SK-N-SH (cell line): ENCODE data around the gene FANCE. TPM values are rescaled to one million over a fixed set of nuclear protein-coding genes. Genes with fewer than 3 reads are reported as not detected.

Source experiments
- CTCF ChIA-PET: fragments of 300-600, 350-600 bp; formaldehyde crosslinking; extraction: SDS; loops from one replicate; lab custom pipeline; 2021; lab: Yijun Ruan, JAX
- POLR2A ChIA-PET: fragments of 350-600 bp; sonication (Branson Sonifier 250); formaldehyde crosslinking; extraction: SDS; loops from one replicate; lab custom pipeline; 2020; ENCODE audit warnings: antibody characterized with exemption, inconsistent platforms; lab: Yijun Ruan, JAX
- DNase-seq: peaks from one replicate; pipeline ENCODE4 v3.0.0; 2012
- H2AFZ ChIP-seq: fragments of 200-600 bp; sonication (generic); 2 replicates; pipeline ENCODE4 v1.8.1; 2016; ENCODE audit warnings: antibody characterized with exemption, mild to moderate bottlenecking, low read depth
- H3F3A ChIP-seq: fragments of 200-600 bp; sonication (generic); replicated peaks from 2 replicates; pipeline ENCODE3; 2016; ENCODE audit warnings: antibody characterized with exemption, mild to moderate bottlenecking; ENCODE audit not compliant: insufficient read depth
- H3K27ac ChIP-seq, 2 experiments: fragments of 200-500 bp in 1 of 2; fragments of 200-600 bp in 1 of 2; sonication (Bioruptor generic) in 1 of 2; sonication (generic), shearing (Covaris generic) in 1 of 2; 2 replicates each; pipeline versions ENCODE4 v1.5.1 to v1.6.1; 2014 to 2016; ENCODE audit warnings: low read depth in 2 of 2, inconsistent platforms in 1 of 2, low read length in 1 of 2, mild to moderate bottlenecking in 1 of 2, mixed read lengths in 1 of 2
- H3K27me3 ChIP-seq: fragments of 200-600 bp; sonication (generic), shearing (Covaris generic); 2 replicates; pipeline ENCODE4 v1.6.1; 2016; ENCODE audit warnings: mixed run types; ENCODE audit not compliant: insufficient read depth
- H3K36me3 ChIP-seq, 2 experiments: fragments of 200-500 bp in 1 of 2; fragments of 200-600 bp in 1 of 2; sonication (Bioruptor generic) in 1 of 2; sonication (generic) in 1 of 2; replicated peaks in 1 of 2; 2 replicates each; pipeline versions ENCODE3 to v1.5.1; 2014 to 2016; ENCODE audit warnings: low read length in 1 of 2, mild to moderate bottlenecking in 1 of 2; ENCODE audit not compliant: insufficient read depth in 2 of 2, control insufficient read depth in 1 of 2
- H3K4me1 ChIP-seq, 2 experiments: fragments of 200-500 bp in 1 of 2; fragments of 200-600 bp in 1 of 2; sonication (Bioruptor generic) in 1 of 2; sonication (generic), shearing (Covaris generic) in 1 of 2; 2 replicates each; pipeline versions ENCODE4 v1.5.1 to v1.6.1; 2014 to 2016; ENCODE audit warnings: low read depth in 1 of 2, low read length in 1 of 2, mixed run types in 1 of 2; ENCODE audit not compliant: insufficient read depth in 2 of 2, control insufficient read depth in 1 of 2
- H3K4me2 ChIP-seq: fragments of 200-600 bp; sonication (generic), shearing (Covaris generic); 2 replicates; pipeline ENCODE4 v1.6.1; 2017; ENCODE audit warnings: mixed run types
- H3K4me3 ChIP-seq, 2 experiments: fragments of 200-500 bp in 1 of 2; fragments of 200-600 bp in 1 of 2; sonication (Bioruptor generic) in 1 of 2; sonication (generic), shearing (Covaris generic) in 1 of 2; 2 replicates each; pipeline versions ENCODE4 v1.5.1 to v1.8.1; 2014 to 2016; ENCODE audit warnings: low read depth in 2 of 2, inconsistent platforms in 1 of 2, low read length in 1 of 2, mild to moderate bottlenecking in 1 of 2, mixed read lengths in 1 of 2, moderate library complexity in 1 of 2
- H3K79me2 ChIP-seq: fragments of 200-600 bp; sonication (generic); 2 replicates; pipeline ENCODE4 v1.8.1; 2017; ENCODE audit warnings: mild to moderate bottlenecking; ENCODE audit not compliant: insufficient read depth
- H3K9ac ChIP-seq: fragments of 200-600 bp; sonication (generic); 2 replicates; pipeline ENCODE4 v1.6.1; 2017; ENCODE audit warnings: mixed run types
- H3K9me2 ChIP-seq: fragments of 200-600 bp; sonication (generic); 2 replicates; pipeline ENCODE4 v1.6.1; 2017; ENCODE audit warnings: mixed run types
- H3K9me3 ChIP-seq: fragments of 200-600 bp; sonication (generic); 2 replicates; pipeline ENCODE4 v1.6.1; 2017; ENCODE audit warnings: mixed run types, mild to moderate bottlenecking, moderate library complexity
- H4K20me1 ChIP-seq: fragments of 200-600 bp; sonication (generic); 2 replicates; pipeline ENCODE4 v1.6.1; 2017; ENCODE audit warnings: mild to moderate bottlenecking, mixed run types; ENCODE audit not compliant: insufficient read depth
- EP300 ChIP-seq, 2 experiments: IDR thresholded peaks; 2 replicates each; pipeline versions ENCODE4 v1.4.0 to v1.6.1; 2012; ENCODE audit warnings: borderline replicate concordance in 1 of 2, low read depth in 1 of 2, low read length in 1 of 2
- FOSL2 ChIP-seq: IDR thresholded peaks from 2 replicates; pipeline ENCODE4 v1.4.0; 2012; ENCODE audit warnings: low read depth, mild to moderate bottlenecking, moderate library complexity, borderline replicate concordance
- GABPA ChIP-seq: IDR thresholded peaks from 2 replicates; pipeline ENCODE4 v1.4.0; 2012; ENCODE audit warnings: low read depth, mild to moderate bottlenecking
- RAD21 ChIP-seq: IDR thresholded peaks from 2 replicates; pipeline ENCODE4 v1.6.1; 2012; ENCODE audit warnings: mild to moderate bottlenecking, low read length
- RCOR1 ChIP-seq: fragments of 150-350 bp; IDR thresholded peaks from 2 replicates; pipeline ENCODE4 v1.6.1; 2017; ENCODE audit warnings: antibody characterized with exemption, low read length
- REST ChIP-seq: IDR thresholded peaks from 2 replicates; pipeline ENCODE4 v1.6.1; 2012; ENCODE audit warnings: mild to moderate bottlenecking, low read depth, low read length, moderate library complexity
- RFX5 ChIP-seq: IDR thresholded peaks from 2 replicates; pipeline ENCODE4 v1.6.1; 2012; ENCODE audit warnings: mild to moderate bottlenecking, improper control_type of control experiment, low read length
- SMC3 ChIP-seq: IDR thresholded peaks from 2 replicates; pipeline ENCODE4 v1.6.1; 2012; ENCODE audit warnings: low read depth, low read length, improper control_type of control experiment
- YY1 ChIP-seq: IDR thresholded peaks from 2 replicates; pipeline ENCODE4 v1.4.0; 2012; ENCODE audit warnings: low read depth, mild to moderate bottlenecking
- WGBS: methylation state at CpG from one replicate; pipeline ENCODE4 v1.1.6; 2017; ENCODE audit warnings: low lambda C conversion rate; 5-methylcytosine and 5-hydroxymethylcytosine counted together
- polyA plus RNA-seq, 3 experiments: library from polyadenylated mRNA; depleted of rRNA; stranded (reverse); fragments of >200 nt; gene quantifications; 2 replicates each; pipeline ENCODE4 v1.2.3, GENCODE V29; 2012
- TF ChIP-seq, protein P1 (sequence below): IDR thresholded peaks from 2 replicates; pipeline ENCODE4 v1.4.0; 2012; ENCODE audit warnings: low read depth, borderline replicate concordance

FANCE gene
- polyA plus RNA-seq, 1 of the 3 experiments (the other 2 are of a cell fraction): 5.8 TPM

- peak overlapping the region; percentile 81 for H3K9ac ChIP-seq
- POLR2A ChIA-PET: interaction anchor here (1.1 to 1.7 kb wide), 2 partner anchors 9 to 23 kb away, joined by 5 to 6 read pairs; no protein-coding TSS in a partner anchor
Measured at GRCh38 chr6:35495258-35496035, 43.3 kb downstream of the FANCE start.

DNA sequence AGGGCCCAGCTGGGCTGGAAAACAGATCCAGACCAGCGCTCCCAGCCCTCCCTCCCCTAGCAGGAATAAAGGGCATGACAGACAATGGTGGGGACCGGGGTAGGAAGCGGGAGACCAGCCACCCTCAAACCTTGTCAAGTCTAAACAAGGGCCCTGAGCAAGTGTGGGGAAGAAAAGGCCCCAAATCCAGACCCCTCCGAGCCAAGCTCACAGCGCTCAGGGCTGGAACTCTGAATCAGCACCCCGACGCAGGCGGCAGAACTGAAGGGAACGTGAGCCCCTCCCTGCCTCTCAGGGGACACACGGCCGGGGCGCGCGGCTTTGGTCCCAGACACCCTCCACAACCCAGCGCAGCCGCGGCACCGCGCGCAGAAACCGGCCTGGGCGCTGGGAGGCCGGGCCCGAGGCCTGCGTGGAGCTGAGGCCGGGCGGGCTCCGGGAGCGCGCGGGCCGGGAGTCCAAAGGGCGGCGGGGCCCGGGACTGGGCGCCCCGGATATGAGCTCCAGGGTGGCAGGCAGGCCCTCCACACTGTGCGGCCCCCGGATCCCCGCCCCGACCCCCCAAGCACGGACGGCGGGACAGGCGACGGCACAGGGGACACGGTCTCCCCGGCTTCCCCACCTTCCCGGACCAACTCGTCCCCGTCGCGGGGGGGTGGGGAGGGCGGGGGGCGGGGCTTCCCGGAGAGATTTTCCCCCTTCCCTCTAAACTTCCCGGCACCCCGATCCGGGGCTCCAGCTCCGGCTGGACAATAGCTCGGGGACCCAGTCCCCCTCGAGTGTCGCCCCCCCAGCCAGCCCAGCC is 44.1 kb downstream of the FANCE start:
- Histone ChIP-seq H3K4me2 (peak overlapping the region; percentile 93), H3F3A (no peaks in the 10 kb centered on the region), H3K79me2 (peaks cover 18% of the 10 kb centered on the region; the same call in 1 of the 2 replicates), H3K4me1 (peaks cover 13 to 57% of the 10 kb centered on the region in 2 experiments; a peak in 2 of 4 replicates), H3K9me2 (no peaks in the 10 kb centered on the region), H2AFZ (peak overlapping the region; percentile 72; the same call in 1 of the 2 replicates), H3K36me3 (no peaks in the 10 kb centered on the region), H3K27me3 (no peaks in the 10 kb centered on the region), H3K9me3 (no peaks in the 10 kb centered on the region), H4K20me1 (peaks cover 19% of the 10 kb centered on the region; the same call in 1 of the 2 replicates), H3K4me3 (peak overlapping the region; percentile 66 to 67), H3K9ac (peak overlapping the region; percentile 81), H3K27ac (peak overlapping the region; percentile 35 to 67; a peak in 2 of 4 replicates)
- WGBS: 12% methylated on average over 12 of the region's 63 CpGs
- ChIA-PET POLR2A (interaction anchor here (0.6 to 1.7 kb wide), 4 partner anchors 8 to 42 kb away, joined by 3 to 6 read pairs (median 4); no protein-coding TSS in a partner anchor), CTCF (interaction anchor here (0.5 to 2.3 kb wide), 11 partner anchors 11 to 241 kb away, joined by 3 to 13 read pairs (median 3); partner anchors contain the start of genes ARMC12 and RPL10A)
- TF ChIP-seq RAD21 (no peak), SMC3 (no peak), REST (no peak), RCOR1 (no peak), GABPA (no peak), EP300 (IDR thresholded peaks at IDR 0.05; ENCODE audit: borderline replicate concordance in 1 of 2, low read depth in 1 of 2, low read length in 1 of 2) (no peak), YY1 (no peak), FOSL2 (no peak)
- TF ChIP-seq, protein P1, sequence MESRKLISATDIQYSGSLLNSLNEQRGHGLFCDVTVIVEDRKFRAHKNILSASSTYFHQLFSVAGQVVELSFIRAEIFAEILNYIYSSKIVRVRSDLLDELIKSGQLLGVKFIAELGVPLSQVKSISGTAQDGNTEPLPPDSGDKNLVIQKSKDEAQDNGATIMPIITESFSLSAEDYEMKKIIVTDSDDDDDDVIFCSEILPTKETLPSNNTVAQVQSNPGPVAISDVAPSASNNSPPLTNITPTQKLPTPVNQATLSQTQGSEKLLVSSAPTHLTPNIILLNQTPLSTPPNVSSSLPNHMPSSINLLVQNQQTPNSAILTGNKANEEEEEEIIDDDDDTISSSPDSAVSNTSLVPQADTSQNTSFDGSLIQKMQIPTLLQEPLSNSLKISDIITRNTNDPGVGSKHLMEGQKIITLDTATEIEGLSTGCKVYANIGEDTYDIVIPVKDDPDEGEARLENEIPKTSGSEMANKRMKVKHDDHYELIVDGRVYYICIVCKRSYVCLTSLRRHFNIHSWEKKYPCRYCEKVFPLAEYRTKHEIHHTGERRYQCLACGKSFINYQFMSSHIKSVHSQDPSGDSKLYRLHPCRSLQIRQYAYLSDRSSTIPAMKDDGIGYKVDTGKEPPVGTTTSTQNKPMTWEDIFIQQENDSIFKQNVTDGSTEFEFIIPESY: no peak
- peak; percentile 77 for DNase-seq

More at GRCh38 chr6:35495258-35496035, 43.3 kb downstream of the FANCE start:
- Histone ChIP-seq H3K4me3 (peak overlapping the region; percentile 66 to 67), H3K36me3 (no peaks in the 10 kb centered on the region), H3K9me3 (no peaks in the 10 kb centered on the region), H3K4me2 (peak overlapping the region; percentile 93)
- peak; percentile 83 for TF ChIP-seq RFX5
- no peak for TF ChIP-seq YY1
- TF ChIP-seq, all 33 proteins: peak for 1
- CTCF ChIA-PET: interaction anchor here (1.2 to 2.3 kb wide), 3 partner anchors 28 to 241 kb away, joined by 4 to 12 read pairs (median 10); partner anchors contain the start of gene ARMC12
- Histone ChIP-seq H3K9me2 (no peaks in the 10 kb centered on the region), H3K79me2 (peaks cover 20% of the 10 kb centered on the region; the same call in 1 of the 2 replicates), H2AFZ (no peak overlapping the region), H4K20me1 (peaks cover 21% of the 10 kb centered on the region; the same call in 1 of the 2 replicates), H3F3A (no peaks in the 10 kb centered on the region), H3K27ac (no peak overlapping the region), H3K27me3 (no peaks in the 10 kb centered on the region), H3K4me1 (peaks cover 14 to 62% of the 10 kb centered on the region in 2 experiments; a peak in 2 of 4 replicates)
- WGBS: 94% methylated on average over 7 of the region's 9 CpGs
- DNase-seq: no peak
